GM21737 (cell line): ENCODE data around the gene PPP1R14C.

Experiments
- ATAC-seq: cut with Tn5 transposase; IDR thresholded peaks from one replicate; pipeline ENCODE4 v1.9.1; 2021; ENCODE audit warnings: mild to moderate bottlenecking, moderate library complexity; ENCODE audit not compliant: unreplicated experiment

Gene PPP1R14C

GRCh38 chr6:150142670-150143515, at the start of gene PPP1R14C:
Gene PPP1R14C, plus strand, starts transcription at chr6:150143044. Its CDS starts 149 bp downstream, at chr6:150143193.
- no peak for ATAC-seq

- ATAC-seq = no peak
These were observed 49.4 kb upstream of the PPP1R14C start for GRCh38 chr6:150093397-150093796.

- ATAC-seq = no peak
These were observed 44.7 kb upstream of the PPP1R14C start for GRCh38 chr6:150098155-150098554.

GRCh38 chr6:150099546-150099945, 43.3 kb upstream of the PPP1R14C start:
- ATAC-seq = no peak

GRCh38 chr6:150099953-150100352, 42.9 kb upstream of the PPP1R14C start:
- ATAC-seq = no peak

- ATAC-seq = no peak
These were observed 42.1 kb upstream of the PPP1R14C start for GRCh38 chr6:150100745-150101144.

GRCh38 chr6:150102750-150103270, 40.0 kb upstream of the PPP1R14C start:
- no peak for ATAC-seq

GRCh38 chr6:150112233-150112632, 30.6 kb upstream of the PPP1R14C start:
- no peak for ATAC-seq

- no peak for ATAC-seq
These were observed 27.1 kb upstream of the PPP1R14C start for GRCh38 chr6:150115769-150116168.

- no peak for ATAC-seq
These were observed 26.5 kb upstream of the PPP1R14C start for GRCh38 chr6:150116200-150116800.

- no peak for ATAC-seq
These were observed 24.6 kb upstream of the PPP1R14C start for GRCh38 chr6:150118203-150118602.

GRCh38 chr6:150118627-150119026, 24.2 kb upstream of the PPP1R14C start:
- no peak for ATAC-seq

GRCh38 chr6:150119173-150119572, 23.7 kb upstream of the PPP1R14C start:
- ATAC-seq = no peak

- ATAC-seq = no peak
These were observed 19.2 kb upstream of the PPP1R14C start for GRCh38 chr6:150123645-150124044.

- no peak for ATAC-seq
These were observed 18.6 kb upstream of the PPP1R14C start for GRCh38 chr6:150124235-150124634.

- no peak for ATAC-seq
These were observed 16.1 kb upstream of the PPP1R14C start for GRCh38 chr6:150126641-150127291.

GRCh38 chr6:150128425-150128824, 14.4 kb upstream of the PPP1R14C start:
- no peak for ATAC-seq

- no peak for ATAC-seq
These were observed 13.0 kb upstream of the PPP1R14C start for GRCh38 chr6:150129616-150130505.

GRCh38 chr6:150133686-150134085, 9.2 kb upstream of the PPP1R14C start:
- no peak for ATAC-seq

- no peak for ATAC-seq
These were observed 8.4 kb upstream of the PPP1R14C start for GRCh38 chr6:150134280-150134920.
